H1 (cell line): Measurements from ENCODE around the gene PER2. TPM values are rescaled to one million over a fixed set of nuclear protein-coding genes. Genes with fewer than 3 reads are reported as not detected.

Source experiments
- CTCF ChIA-PET: fragments of 300-600 bp; sonication (Branson Sonifier 250); formaldehyde crosslinking; loops from one replicate; lab custom pipeline; 2021; ENCODE audit not compliant: partially characterized antibody; lab: Charles Lee
- POLR2A ChIA-PET: fragments of 300-600 bp; sonication (Branson Sonifier 250); formaldehyde crosslinking; loops from one replicate; lab custom pipeline; 2021; ENCODE audit warnings: inconsistent platforms; ENCODE audit not compliant: partially characterized antibody; lab: Charles Lee
- DNase-seq, 2 experiments: peaks; one replicate each; pipeline versions ENCODE4 v3.0.0 to v3.0.0-alpha.2; 2010 to 2022; ENCODE audit warnings: low spot score in 2 of 2, low read depth in 1 of 2, mixed read lengths in 1 of 2
- FAIRE-seq: peaks from 2 replicates; lab custom pipeline; 2011; peaks lifted over from hg19 to GRCh38; lab: Jason Lieb, UNC
- H2AFZ ChIP-seq: 2 replicates; pipeline ENCODE4 v1.8.1; 2012; ENCODE audit warnings: low read length, inconsistent platforms
- H2AK5ac ChIP-seq: 2 replicates; pipeline ENCODE4 v1.6.1; 2013; ENCODE audit warnings: low read depth, low read length
- H2BK120ac ChIP-seq: replicated peaks from 2 replicates; pipeline ENCODE3; 2013; ENCODE audit warnings: low read depth, low read length, inconsistent platforms
- H2BK12ac ChIP-seq: 2 replicates; pipeline ENCODE4 v1.6.1; 2013; ENCODE audit warnings: low read depth, low read length
- H2BK15ac ChIP-seq: 2 replicates; pipeline ENCODE4 v1.6.1; 2013; ENCODE audit warnings: low read length
- H2BK20ac ChIP-seq: 2 replicates; pipeline ENCODE4 v1.6.1; 2013; ENCODE audit warnings: low read length
- H2BK5ac ChIP-seq: 2 replicates; pipeline ENCODE4 v1.6.1; 2013; ENCODE audit warnings: low read depth, low read length
- H3K14ac ChIP-seq: 2 replicates; pipeline ENCODE4 v1.6.1; 2013; ENCODE audit warnings: inconsistent platforms; ENCODE audit not compliant: insufficient read length
- H3K18ac ChIP-seq: 2 replicates; pipeline ENCODE4 v1.6.1; 2013; ENCODE audit warnings: low read length; ENCODE audit errors: extremely low read depth
- H3K23ac ChIP-seq: 2 replicates; pipeline ENCODE4 v1.6.1; 2013; ENCODE audit warnings: inconsistent platforms; ENCODE audit not compliant: insufficient read length
- H3K23me2 ChIP-seq: 2 replicates; pipeline ENCODE4 v1.6.1; 2013; ENCODE audit warnings: low read depth, low read length
- H3K27ac ChIP-seq: 2 replicates; pipeline ENCODE4 v1.6.1; 2011; ENCODE audit warnings: low read depth, low read length, inconsistent platforms
- H3K27me3 ChIP-seq, 4 experiments: replicated peaks in 1 of 4; 1 replicate in 1 of 4; 2 replicates in 3 of 4; pipeline versions ENCODE4 v1.6.1 to v1.8.1; 2011 to 2013; ENCODE audit warnings: low read length in 3 of 4, mild to moderate bottlenecking in 3 of 4, inconsistent platforms in 2 of 4, mixed read lengths in 2 of 4, moderate library complexity in 1 of 4; ENCODE audit not compliant: control insufficient read depth in 3 of 4, insufficient read depth in 3 of 4; ENCODE audit errors: extremely low read depth in 1 of 4
- H3K36me3 ChIP-seq, 4 experiments: 2 replicates each; pipeline versions ENCODE4 v1.6.1 to v1.8.1; 2011 to 2013; ENCODE audit warnings: mild to moderate bottlenecking in 4 of 4, low read length in 3 of 4, moderate library complexity in 2 of 4, control low read depth in 1 of 4, inconsistent platforms in 1 of 4; ENCODE audit not compliant: insufficient read depth in 4 of 4, control insufficient read depth in 2 of 4
- H3K4ac ChIP-seq: replicated peaks from 2 replicates; pipeline ENCODE3; 2013; ENCODE audit warnings: low read length, low read depth, mixed read lengths, inconsistent platforms; ENCODE audit not compliant: insufficient read length
- H3K4me1 ChIP-seq, 4 experiments: replicated peaks in 1 of 4; 1 replicate in 1 of 4; 2 replicates in 3 of 4; pipeline versions ENCODE4 v1.6.1 to v1.8.1; 2011 to 2013; ENCODE audit warnings: low read length in 3 of 4, inconsistent platforms in 2 of 4, mixed read lengths in 1 of 4; ENCODE audit not compliant: insufficient read depth in 4 of 4, control insufficient read depth in 3 of 4
- H3K4me2 ChIP-seq, 2 experiments: 2 replicates each; pipeline versions ENCODE4 v1.6.1 to v1.8.1; 2011 to 2013; ENCODE audit warnings: low read depth in 2 of 2, low read length in 2 of 2, control low read depth in 1 of 2, inconsistent platforms in 1 of 2, mild to moderate bottlenecking in 1 of 2; ENCODE audit not compliant: insufficient read depth in 1 of 2
- H3K4me3 ChIP-seq, 4 experiments: fragments of 200-600, 300-600 bp in 1 of 4; sonication (generic), shearing (Covaris generic), sonication (Bioruptor Twin) in 1 of 4; 2 replicates each; pipeline versions ENCODE4 v1.5.1 to v1.8.1; 2011 to 2016; ENCODE audit warnings: low read length in 4 of 4, low read depth in 3 of 4, control low read depth in 2 of 4, inconsistent platforms in 2 of 4, mild to moderate bottlenecking in 2 of 4, mixed read lengths in 1 of 4, moderate library complexity in 1 of 4; ENCODE audit not compliant: insufficient read depth in 2 of 4; ENCODE audit errors: extremely low read depth in 1 of 4
- H3K56ac ChIP-seq: replicated peaks from 2 replicates; pipeline ENCODE3; 2013; ENCODE audit warnings: low read depth, mild to moderate bottlenecking, mixed read lengths, low read length, inconsistent platforms; ENCODE audit not compliant: insufficient read length
- H3K79me1 ChIP-seq: 2 replicates; pipeline ENCODE4 v1.6.1; 2013; ENCODE audit warnings: low read depth, low read length, control low read depth
- H3K79me2 ChIP-seq, 2 experiments: 2 replicates each; pipeline versions ENCODE4 v1.6.1 to v1.8.1; 2012 to 2013; ENCODE audit warnings: low read length in 2 of 2, mild to moderate bottlenecking in 2 of 2, inconsistent platforms in 1 of 2; ENCODE audit not compliant: insufficient read depth in 2 of 2, control insufficient read depth in 1 of 2
- H3K9ac ChIP-seq, 4 experiments: replicated peaks in 1 of 4; 1 replicate in 1 of 4; 2 replicates in 3 of 4; pipeline versions ENCODE4 v1.6.1 to v1.8.1; 2011 to 2013; ENCODE audit warnings: low read depth in 3 of 4, low read length in 3 of 4, control low read depth in 2 of 4, mild to moderate bottlenecking in 2 of 4, moderate library complexity in 2 of 4, inconsistent platforms in 1 of 4; ENCODE audit errors: extremely low read depth in 1 of 4
- H3K9me3 ChIP-seq, 2 experiments: 2 replicates each; pipeline versions ENCODE4 v1.6.1 to v1.8.1; 2012 to 2013; ENCODE audit warnings: mild to moderate bottlenecking in 2 of 2, moderate library complexity in 2 of 2, control low read depth in 1 of 2, inconsistent platforms in 1 of 2, low read depth in 1 of 2, low read length in 1 of 2, mixed read lengths in 1 of 2; ENCODE audit not compliant: insufficient read depth in 2 of 2
- H4K20me1 ChIP-seq, 2 experiments: replicated peaks in 1 of 2; 2 replicates each; pipeline versions ENCODE3 to v1.8.1; 2011 to 2013; ENCODE audit warnings: inconsistent platforms in 2 of 2, low read length in 2 of 2, mild to moderate bottlenecking in 1 of 2; ENCODE audit not compliant: insufficient read depth in 2 of 2, control insufficient read depth in 1 of 2
- H4K5ac ChIP-seq: 2 replicates; pipeline ENCODE4 v1.6.1; 2013; ENCODE audit warnings: low read length, low read depth, mixed read lengths, inconsistent platforms; ENCODE audit not compliant: insufficient read length
- H4K8ac ChIP-seq: 2 replicates; pipeline ENCODE4 v1.8.0; 2013; ENCODE audit warnings: mild to moderate bottlenecking, moderate library complexity, low read length, inconsistent platforms; ENCODE audit not compliant: insufficient read depth; ENCODE audit errors: extremely low read depth
- H4K91ac ChIP-seq: replicated peaks from 2 replicates; pipeline ENCODE3; 2013; ENCODE audit warnings: low read length, mixed read lengths, inconsistent platforms; ENCODE audit not compliant: insufficient read length
- CTBP2 ChIP-seq: IDR thresholded peaks from 2 replicates; pipeline ENCODE4 v1.7.0; 2011; ENCODE audit warnings: borderline replicate concordance, mild to moderate bottlenecking, moderate library complexity, mixed read lengths, low read length; ENCODE audit not compliant: insufficient read depth, insufficient read length
- EGR1 ChIP-seq: IDR thresholded peaks from 2 replicates; pipeline ENCODE4 v1.6.1; 2011; ENCODE audit warnings: low read depth, low read length, borderline replicate concordance
- EP300 ChIP-seq, 2 experiments: IDR thresholded peaks; 1 replicate in 1 of 2; 2 replicates in 1 of 2; pipeline ENCODE4 v1.6.1; 2011 to 2012; ENCODE audit warnings: low read depth in 2 of 2, low read length in 2 of 2, mild to moderate bottlenecking in 2 of 2, borderline replicate concordance in 1 of 2, inconsistent platforms in 1 of 2, moderate library complexity in 1 of 2
- FOSL1 ChIP-seq: IDR thresholded peaks from 2 replicates; pipeline ENCODE4 v1.6.1; 2011; ENCODE audit warnings: mild to moderate bottlenecking, low read depth, low read length, moderate library complexity; ENCODE audit not compliant: insufficient read depth
- GTF2F1 ChIP-seq: IDR thresholded peaks from 2 replicates; pipeline ENCODE4 v1.6.1; 2012; ENCODE audit warnings: low read depth, low read length, improper control_type of control experiment, borderline replicate concordance
- NANOG ChIP-seq: IDR thresholded peaks from 2 replicates; pipeline ENCODE4 v1.6.1; 2011; ENCODE audit warnings: low read length, low read depth, mild to moderate bottlenecking, inconsistent platforms; ENCODE audit not compliant: insufficient read depth, poor library complexity, severe bottlenecking
- NRF1 ChIP-seq: IDR thresholded peaks from 2 replicates; pipeline ENCODE4 v1.6.1; 2011; ENCODE audit warnings: mild to moderate bottlenecking, low read depth, low read length, improper control_type of control experiment
- POLR2A ChIP-seq, 2 experiments: IDR thresholded peaks; 1 replicate in 1 of 2; 2 replicates in 1 of 2; pipeline ENCODE4 v1.6.1; 2011; ENCODE audit warnings: low read depth in 2 of 2, low read length in 2 of 2, mild to moderate bottlenecking in 2 of 2; ENCODE audit errors: control extremely low read depth in 1 of 2
- RBBP5 ChIP-seq: IDR thresholded peaks from 2 replicates; pipeline ENCODE4 v1.7.1; 2012; ENCODE audit warnings: low read depth, mild to moderate bottlenecking, inconsistent platforms, low read length, moderate library complexity, borderline replicate concordance
- SAP30 ChIP-seq: fragments of 300-600 bp; sonication (generic); IDR thresholded peaks from 2 replicates; pipeline ENCODE4 v1.7.1; 2012; ENCODE audit warnings: low read length, moderate library complexity, mild to moderate bottlenecking, inconsistent platforms; ENCODE audit not compliant: insufficient read depth, insufficient replicate concordance
- TCF12 ChIP-seq: IDR thresholded peaks from 2 replicates; pipeline ENCODE4 v1.6.1; 2011; ENCODE audit warnings: low read depth, mild to moderate bottlenecking, low read length
- TEAD4 ChIP-seq: IDR thresholded peaks from 2 replicates; pipeline ENCODE4 v1.6.1; 2012; ENCODE audit warnings: low read depth, low read length, inconsistent platforms, mixed read lengths
- ZNF274 ChIP-seq: IDR thresholded peaks from 2 replicates; pipeline ENCODE4 v1.7.0; 2012; ENCODE audit warnings: low read length, borderline replicate concordance; ENCODE audit errors: extremely low read depth
- WGBS, 2 experiments: shearing (Covaris generic) in 1 of 2; methylation state at CpG; one replicate each; pipeline versions ENCODE4 v1.1.6 to v1.1.7; 2013 to 2015; ENCODE audit warnings: low lambda C conversion rate in 2 of 2, mixed read lengths in 2 of 2, inconsistent platforms in 1 of 2, low coverage in 1 of 2, missing lambda C conversion rate in 1 of 2; ENCODE audit not compliant: insufficient replicate concordance in 2 of 2, insufficient coverage in 1 of 2, insufficient read length in 1 of 2; ENCODE audit errors: extremely low coverage in 1 of 2, missing lambda C conversion rate in 1 of 2; 5-methylcytosine and 5-hydroxymethylcytosine counted together
- polyA plus RNA-seq, 7 experiments: library from polyadenylated mRNA; depleted of rRNA in 3 of 7; stranded (reverse) in 5 of 7; unstranded in 2 of 7; fragments of >200 nt in 5 of 7; fragments of 200-250 nt in 2 of 7; gene quantifications; 1 replicate in 5 of 7; 2 replicates in 1 of 7; 4 replicates in 1 of 7; pipeline versions ENCODE4 v1.2.1 to v1.2.3, GENCODE V29; 2011 to 2013; ENCODE audit warnings: missing spikeins in 2 of 7, mixed read lengths in 2 of 7
- total RNA-seq: library from RNA; stranded (reverse); fragmentation: NEBNext Ultra II Directional; extraction: Animal tissue kit (Norgen Biotek cat#: 25700); gene quantifications from 2 replicates; pipeline ENCODE4 v1.2.1, GENCODE V29; 2021

PER2 gene
- total and polyA plus RNA-seq, 2 of the 8 experiments (the other 6 are each of a cell fraction or from before 2014, with no cell fraction given): 0.91 to 5.5 TPM

DNA sequence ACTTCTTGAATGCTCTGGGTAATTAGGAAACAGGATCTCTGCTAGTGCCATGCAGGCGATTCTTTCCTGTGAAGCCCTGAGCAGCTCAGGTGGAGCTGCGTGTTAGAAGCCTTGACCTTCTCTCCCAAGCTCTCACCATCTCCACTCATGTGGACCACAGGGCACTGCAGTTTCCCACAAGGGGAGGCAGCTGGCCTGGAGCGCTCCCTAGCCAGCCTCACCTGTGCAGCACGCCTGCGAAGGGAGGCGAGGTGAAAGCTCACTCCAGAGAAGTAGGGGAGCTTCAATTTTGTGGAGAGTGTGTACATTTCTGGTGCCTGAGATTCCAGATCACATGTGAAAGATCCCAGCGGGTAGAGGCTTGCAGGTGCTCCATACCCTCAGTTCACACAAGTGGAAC lies 37.5 kb downstream of the PER2 start:
- Histone ChIP-seq H2BK15ac (no peak overlapping the region), H3K4me3 (no peak overlapping the region), H4K5ac (no peak overlapping the region), H3K4ac (no peak overlapping the region), H2BK20ac (no peak overlapping the region), H4K8ac (no peak overlapping the region), H3K79me2 (no peaks in the 10 kb centered on the region), H3K18ac (no peak overlapping the region), H3K23me2 (no peaks in the 10 kb centered on the region), H2AFZ (no peak overlapping the region), H3K27me3 (no peaks in the 10 kb centered on the region), H3K9ac (no peak overlapping the region), H3K36me3 (peaks cover 0 to 3% (median 0%) of the 10 kb centered on the region in 4 experiments; a peak in 2 of 8 replicates), H3K27ac (no peak overlapping the region), H2BK120ac (no peak overlapping the region), H4K91ac (no peak overlapping the region), H3K79me1 (no peaks in the 10 kb centered on the region), H3K23ac (no peak overlapping the region), H3K9me3 (no peaks in the 10 kb centered on the region), H2BK12ac (no peak overlapping the region), H4K20me1 (no peaks in the 10 kb centered on the region), H3K56ac (no peak overlapping the region), H3K4me1 (no peaks in the 10 kb centered on the region; a peak in 1 of 7 replicates), H3K14ac (no peak overlapping the region), H2AK5ac (no peak overlapping the region), H3K4me2 (no peak overlapping the region), H2BK5ac (no peak overlapping the region)
- POLR2A ChIA-PET: interaction anchor here (4.2 kb wide), 1 partner anchor 11 kb away, joined by 21 read pairs; the partner anchor contains the start of gene HES6
- WGBS, 2 experiments: 97% methylated on average over 7 of the region's 7 CpGs; no CpG with 5 or more reads in 1 of the 2 experiments
- no peak for FAIRE-seq
- CTCF ChIA-PET: interaction anchor here (16.7 kb wide), 1 partner anchor 11 kb away, joined by 208 read pairs; no protein-coding TSS in a partner anchor
- DNase-seq: no peak
- TF ChIP-seq TEAD4: no peak
- no peak for TF ChIP-seq EP300 (IDR thresholded peaks at IDR 0.05; ENCODE audit: borderline replicate concordance in 1 of 2, low read depth in 2 of 2, low read length in 2 of 2)
- TF ChIP-seq GTF2F1: no peak
- no peak for TF ChIP-seq POLR2A (IDR thresholded peaks at IDR 0.05; ENCODE audit: control extremely low read depth in 1 of 2, low read depth in 2 of 2, low read length in 2 of 2)
- TF ChIP-seq FOSL1: no peak
- no peak for TF ChIP-seq TCF12
- no peak for TF ChIP-seq CTBP2
- no peak for TF ChIP-seq EGR1
- TF ChIP-seq RBBP5: no peak
- no peak for TF ChIP-seq ZNF274
- TF ChIP-seq SAP30: no peak
- TF ChIP-seq NRF1: no peak
- TF ChIP-seq NANOG: no peak
